BE2C (cell line): ENCODE data around the gene R3HDM2.
"Not testable (repeated sequence)": the region's sequence is repeated elsewhere in the genome, so short reads cannot be mapped to it uniquely, and the experiment has no call there.

Experiments used
- DNase-seq: peaks from one replicate; pipeline ENCODE4 v3.0.0-alpha.2; 2020
- H3K27me3 ChIP-seq: fragments of 250-450 bp; sonication (Bioruptor Pico); 2 replicates; pipeline ENCODE4 v1.5.1; 2020; ENCODE audit warnings: mild to moderate bottlenecking
- H3K36me3 ChIP-seq: fragments of 250-450 bp; sonication (Bioruptor Pico); 2 replicates; pipeline ENCODE4 v1.5.1; 2020; ENCODE audit warnings: mild to moderate bottlenecking
- H3K4me1 ChIP-seq: fragments of 250-450 bp; sonication (Bioruptor Pico); 2 replicates; pipeline ENCODE4 v1.5.1; 2020
- H3K4me3 ChIP-seq: 2 replicates; pipeline ENCODE4 v1.5.1; 2011; ENCODE audit warnings: low read depth, low read length
- H3K9me3 ChIP-seq: fragments of 250-450 bp; sonication (Bioruptor Pico); 2 replicates; pipeline ENCODE4 v1.5.1; 2020
- CTCF ChIP-seq: IDR thresholded peaks from 2 replicates; pipeline ENCODE4 v1.5.1; 2012; ENCODE audit warnings: mild to moderate bottlenecking, low read depth, low read length

R3HDM2 gene

GRCh38 chr12:57428965-57429364 is 1.9 kb downstream of the R3HDM2 start:
- Histone ChIP-seq H3K27me3 (no peaks in the 10 kb centered on the region), H3K4me1 (no peaks in the 10 kb centered on the region), H3K36me3 (no peaks in the 10 kb centered on the region; the same call in 1 of the 2 replicates), H3K4me3 (no peak overlapping the region), H3K9me3 (no peaks in the 10 kb centered on the region)
- DNase-seq: no peak
- no peak for TF ChIP-seq CTCF

- H3K27me3 ChIP-seq, H3K4me1 ChIP-seq, H3K36me3 ChIP-seq, H3K9me3 ChIP-seq, H3K4me3 ChIP-seq, DNase-seq: not testable (repeated sequence)
Observed at GRCh38 chr12:57426948-57427347, 3.9 kb downstream of the R3HDM2 start.

- H3K36me3 ChIP-seq: no peaks in the 10 kb centered on the region; the same call in 1 of the 2 replicates
- H3K9me3 ChIP-seq: no peaks in the 10 kb centered on the region
- no peaks in the 10 kb centered on the region for H3K27me3 ChIP-seq
- DNase-seq: no peak
- H3K4me1 ChIP-seq: no peaks in the 10 kb centered on the region; the same call in 1 of the 2 replicates
- H3K4me3 ChIP-seq: no peak overlapping the region
- no peak for TF ChIP-seq CTCF
Observed at GRCh38 chr12:57420482-57420881, 10.4 kb downstream of the R3HDM2 start.

GRCh38 chr12:57419495-57419894 is 11.3 kb downstream of the R3HDM2 start:
- Histone ChIP-seq H3K36me3 (no peaks in the 10 kb centered on the region; the same call in 1 of the 2 replicates), H3K4me1 (no peaks in the 10 kb centered on the region; the same call in 1 of the 2 replicates), H3K27me3 (no peaks in the 10 kb centered on the region), H3K4me3 (no peak overlapping the region), H3K9me3 (no peaks in the 10 kb centered on the region)
- no peak for DNase-seq
- TF ChIP-seq CTCF: no peak

GRCh38 chr12:57418255-57418654 is 12.6 kb downstream of the R3HDM2 start:
- Histone ChIP-seq H3K4me3 (no peak overlapping the region), H3K9me3 (no peaks in the 10 kb centered on the region), H3K27me3 (no peaks in the 10 kb centered on the region), H3K36me3 (no peaks in the 10 kb centered on the region), H3K4me1 (no peaks in the 10 kb centered on the region; the same call in 1 of the 2 replicates)
- no peak for DNase-seq
- TF ChIP-seq CTCF: no peak

- H3K4me3 ChIP-seq: no peak overlapping the region
- no peak for TF ChIP-seq CTCF
- H3K9me3 ChIP-seq: no peaks in the 10 kb centered on the region
- no peaks in the 10 kb centered on the region; the same call in 1 of the 2 replicates for H3K4me1 ChIP-seq
- no peaks in the 10 kb centered on the region for H3K27me3 ChIP-seq
- H3K36me3 ChIP-seq: no peaks in the 10 kb centered on the region
- DNase-seq: no peak
Observed at GRCh38 chr12:57416039-57416996, 14.5 kb downstream of the R3HDM2 start.
